Panc1 (cell line): ENCODE data around the gene PLRG1. TPM values are rescaled to one million over a fixed set of nuclear protein-coding genes. Genes with fewer than 3 reads are reported as not detected.
A peak's percentile ranks its signal among the peaks of the same experiment; 100 is the strongest.

ENCODE experiments used
- ATAC-seq: fragments of 200-7000 bp; cut with Tn5 transposase; 2 replicates; pipeline ENCODE4 v1.9.1; 2020; ENCODE audit warnings: mild to moderate bottlenecking, moderate library complexity
- BruUV-seq: library from RNA; stranded (reverse); fragments of 400-500 nt; replicated peaks from 2 replicates; lab custom pipeline; 2021; lab: Mats Ljungman, UMichigan
- CTCF ChIA-PET: fragments of 300-600 bp; sonication (Branson Sonifier 250); formaldehyde crosslinking; loops from one replicate; lab custom pipeline; 2022; ENCODE audit warnings: antibody characterized with exemption; lab: Charles Lee
- POLR2A ChIA-PET: fragments of 300-600 bp; sonication (Branson Sonifier 250); formaldehyde crosslinking; loops from one replicate; lab custom pipeline; 2022; ENCODE audit warnings: antibody characterized with exemption; lab: Charles Lee
- DNase-seq: peaks from one replicate; pipeline ENCODE4 v3.0.0-alpha.2; 2010; ENCODE audit warnings: low read depth, low spot score
- H3K27ac ChIP-seq: 2 replicates; pipeline ENCODE4 v1.5.1; 2011; ENCODE audit warnings: mild to moderate bottlenecking, low read length, inconsistent platforms
- H3K27me3 ChIP-seq: fragments of 200-500 bp; sonication (Bioruptor generic); 2 replicates; pipeline ENCODE4 v1.6.0; 2014; ENCODE audit warnings: low read length, inconsistent platforms; ENCODE audit not compliant: control insufficient read depth, insufficient read depth
- H3K36me3 ChIP-seq: fragments of 200-500 bp; sonication (Bioruptor generic); 2 replicates; pipeline ENCODE4 v1.5.1; 2014; ENCODE audit warnings: inconsistent platforms, mild to moderate bottlenecking, low read length, moderate library complexity; ENCODE audit not compliant: control insufficient read depth, insufficient read depth
- H3K4me1 ChIP-seq: 2 replicates; pipeline ENCODE4 v1.5.1; 2011; ENCODE audit warnings: inconsistent platforms, mild to moderate bottlenecking, low read length, moderate library complexity; ENCODE audit not compliant: control insufficient read depth, insufficient read depth
- H3K4me3 ChIP-seq, 2 experiments: 2 replicates each; pipeline ENCODE4 v1.5.1; 2011 to 2012; ENCODE audit warnings: low read depth in 2 of 2, low read length in 2 of 2, mild to moderate bottlenecking in 2 of 2, inconsistent platforms in 1 of 2, moderate library complexity in 1 of 2
- H3K9me3 ChIP-seq: fragments of 200-500 bp; sonication (Bioruptor generic); 2 replicates; pipeline ENCODE4 v1.5.1; 2014; ENCODE audit warnings: low read depth, mild to moderate bottlenecking, inconsistent platforms, low read length, moderate library complexity; ENCODE audit not compliant: control insufficient read depth, insufficient read depth
- POLR2AphosphoS5 ChIP-seq: IDR thresholded peaks from 2 replicates; pipeline ENCODE4 v1.6.1; 2012; ENCODE audit warnings: mild to moderate bottlenecking, low read depth, low read length, moderate library complexity
- REST ChIP-seq, 2 experiments: IDR thresholded peaks; 2 replicates each; pipeline ENCODE4 v1.6.1; 2011 to 2012; ENCODE audit warnings: low read depth in 2 of 2, control low read depth in 1 of 2, low read length in 1 of 2, mild to moderate bottlenecking in 1 of 2, moderate library complexity in 1 of 2; ENCODE audit not compliant: insufficient read depth in 1 of 2
- SIN3A ChIP-seq: IDR thresholded peaks from 2 replicates; pipeline ENCODE4 v1.6.1; 2012; ENCODE audit warnings: low read depth, mild to moderate bottlenecking, low read length, moderate library complexity, borderline replicate concordance; ENCODE audit not compliant: insufficient read depth
- TCF7L2 ChIP-seq: IDR thresholded peaks from 2 replicates; pipeline ENCODE4 v1.6.1; 2011; ENCODE audit warnings: mild to moderate bottlenecking, low read depth, low read length, inconsistent platforms
- in situ Hi-C: cut with HindIII; loops from 2 replicates; pipeline ENCODE4 v1.10.0; 2016; ENCODE audit warnings: low sequenced_read_pairs, low pct_unique_long_range_greater_than_20kb
- intact Hi-C: fragments of 100-400 bp; cut with micrococcal nuclease; formaldehyde crosslinking; loops from one replicate; pipeline ENCODE4 v1.10.0; 2022; ENCODE audit not compliant: unreplicated experiment
- total RNA-seq: library from RNA; stranded (reverse); gene quantifications from one replicate; pipeline ENCODE4 v1.2.1, GENCODE V29; 2021; ENCODE audit not compliant: unreplicated experiment
- TF ChIP-seq, protein P1 (sequence below): fragments of 450-650 bp; IDR thresholded peaks from 2 replicates; pipeline ENCODE4 v1.5.1; 2017; ENCODE audit warnings: mild to moderate bottlenecking

The PLRG1 gene
- total RNA-seq, 1 experiment from 2014 or later = 66.1 TPM

- no peaks in the 10 kb centered on the region for H3K36me3 ChIP-seq
- ChIA-PET CTCF (no interaction called here), POLR2A (no interaction called here)
- no peaks in the 10 kb centered on the region for H3K4me1 ChIP-seq
- TF ChIP-seq, protein P1, sequence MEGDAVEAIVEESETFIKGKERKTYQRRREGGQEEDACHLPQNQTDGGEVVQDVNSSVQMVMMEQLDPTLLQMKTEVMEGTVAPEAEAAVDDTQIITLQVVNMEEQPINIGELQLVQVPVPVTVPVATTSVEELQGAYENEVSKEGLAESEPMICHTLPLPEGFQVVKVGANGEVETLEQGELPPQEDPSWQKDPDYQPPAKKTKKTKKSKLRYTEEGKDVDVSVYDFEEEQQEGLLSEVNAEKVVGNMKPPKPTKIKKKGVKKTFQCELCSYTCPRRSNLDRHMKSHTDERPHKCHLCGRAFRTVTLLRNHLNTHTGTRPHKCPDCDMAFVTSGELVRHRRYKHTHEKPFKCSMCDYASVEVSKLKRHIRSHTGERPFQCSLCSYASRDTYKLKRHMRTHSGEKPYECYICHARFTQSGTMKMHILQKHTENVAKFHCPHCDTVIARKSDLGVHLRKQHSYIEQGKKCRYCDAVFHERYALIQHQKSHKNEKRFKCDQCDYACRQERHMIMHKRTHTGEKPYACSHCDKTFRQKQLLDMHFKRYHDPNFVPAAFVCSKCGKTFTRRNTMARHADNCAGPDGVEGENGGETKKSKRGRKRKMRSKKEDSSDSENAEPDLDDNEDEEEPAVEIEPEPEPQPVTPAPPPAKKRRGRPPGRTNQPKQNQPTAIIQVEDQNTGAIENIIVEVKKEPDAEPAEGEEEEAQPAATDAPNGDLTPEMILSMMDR = peak; percentile 54; the same call in 1 of the 2 replicates
- no peak for TF ChIP-seq POLR2AphosphoS5
- TF ChIP-seq TCF7L2 = no peak
- no peak for TF ChIP-seq REST (IDR thresholded peaks at IDR 0.05; ENCODE audit: insufficient read depth in 1 of 2, low read depth in 2 of 2, low read length in 1 of 2)
- TF ChIP-seq SIN3A = no peak
- intact Hi-C loops (loop anchor here (10.0 kb wide), 1 partner anchor 179 kb away; no protein-coding TSS in a partner anchor), in situ Hi-C loops (no loop called here)
- H3K27me3 ChIP-seq = peaks cover 2% of the 10 kb centered on the region; the same call in 1 of the 2 replicates
- H3K4me3 ChIP-seq = no peak overlapping the region
- H3K9me3 ChIP-seq = no peaks in the 10 kb centered on the region
- ATAC-seq (no peak), DNase-seq (peak; percentile 13)
- no TSS peak for BruUV-seq
- no peak overlapping the region for H3K27ac ChIP-seq
These were observed 46.6 kb downstream of the PLRG1 start for GRCh38 chr4:154503598-154503997.

GRCh38 chr4:154502111-154502510 is 48.1 kb downstream of the PLRG1 start:
- intact Hi-C loops = loop anchor here (10.0 kb wide), 1 partner anchor 177 kb away; no protein-coding TSS in a partner anchor
- POLR2A ChIA-PET = no interaction called here

More at GRCh38 chr4:154502111-154502510, 48.1 kb downstream of the PLRG1 start:
- peaks cover 2% of the 10 kb centered on the region; the same call in 1 of the 2 replicates for H3K27me3 ChIP-seq
- TF ChIP-seq TCF7L2 (no peak), POLR2AphosphoS5 (no peak), REST (IDR thresholded peaks at IDR 0.05; ENCODE audit: insufficient read depth in 1 of 2, low read depth in 2 of 2, low read length in 1 of 2) (no peak), SIN3A (no peak)
- TF ChIP-seq, protein P1 = no peak
- in situ Hi-C loops = no loop called here
- H3K27ac ChIP-seq = no peak overlapping the region
- no TSS peak for BruUV-seq
- no peaks in the 10 kb centered on the region for H3K36me3 ChIP-seq
- H3K4me1 ChIP-seq = no peaks in the 10 kb centered on the region
- ATAC-seq = no peak
- no peak for DNase-seq
- CTCF ChIA-PET = no interaction called here
- H3K9me3 ChIP-seq = no peaks in the 10 kb centered on the region
- H3K4me3 ChIP-seq = no peak overlapping the region
